H1 (cell line): ENCODE data around the gene KCTD3. TPM values are rescaled to one million over a fixed set of nuclear protein-coding genes. Genes with fewer than 3 reads are reported as not detected.

Source experiments
- CTCF ChIA-PET: fragments of 300-600 bp; sonication (Branson Sonifier 250); formaldehyde crosslinking; loops from one replicate; lab custom pipeline; 2021; ENCODE audit not compliant: partially characterized antibody; lab: Charles Lee
- POLR2A ChIA-PET: fragments of 300-600 bp; sonication (Branson Sonifier 250); formaldehyde crosslinking; loops from one replicate; lab custom pipeline; 2021; ENCODE audit warnings: inconsistent platforms; ENCODE audit not compliant: partially characterized antibody; lab: Charles Lee
- DNase-seq, 2 experiments: peaks; one replicate each; pipeline versions ENCODE4 v3.0.0 to v3.0.0-alpha.2; 2010 to 2022; ENCODE audit warnings: low spot score in 2 of 2, low read depth in 1 of 2, mixed read lengths in 1 of 2
- FAIRE-seq: peaks from 2 replicates; lab custom pipeline; 2011; peaks lifted over from hg19 to GRCh38; lab: Jason Lieb, UNC
- H2AFZ ChIP-seq: 2 replicates; pipeline ENCODE4 v1.8.1; 2012; ENCODE audit warnings: low read length, inconsistent platforms
- H2AK5ac ChIP-seq: 2 replicates; pipeline ENCODE4 v1.6.1; 2013; ENCODE audit warnings: low read depth, low read length
- H2BK120ac ChIP-seq: replicated peaks from 2 replicates; pipeline ENCODE3; 2013; ENCODE audit warnings: low read depth, low read length, inconsistent platforms
- H2BK12ac ChIP-seq: 2 replicates; pipeline ENCODE4 v1.6.1; 2013; ENCODE audit warnings: low read depth, low read length
- H2BK15ac ChIP-seq: 2 replicates; pipeline ENCODE4 v1.6.1; 2013; ENCODE audit warnings: low read length
- H2BK20ac ChIP-seq: 2 replicates; pipeline ENCODE4 v1.6.1; 2013; ENCODE audit warnings: low read length
- H2BK5ac ChIP-seq: 2 replicates; pipeline ENCODE4 v1.6.1; 2013; ENCODE audit warnings: low read depth, low read length
- H3K14ac ChIP-seq: 2 replicates; pipeline ENCODE4 v1.6.1; 2013; ENCODE audit warnings: inconsistent platforms; ENCODE audit not compliant: insufficient read length
- H3K18ac ChIP-seq: 2 replicates; pipeline ENCODE4 v1.6.1; 2013; ENCODE audit warnings: low read length; ENCODE audit errors: extremely low read depth
- H3K23ac ChIP-seq: 2 replicates; pipeline ENCODE4 v1.6.1; 2013; ENCODE audit warnings: inconsistent platforms; ENCODE audit not compliant: insufficient read length
- H3K23me2 ChIP-seq: 2 replicates; pipeline ENCODE4 v1.6.1; 2013; ENCODE audit warnings: low read depth, low read length
- H3K27ac ChIP-seq: 2 replicates; pipeline ENCODE4 v1.6.1; 2011; ENCODE audit warnings: low read depth, low read length, inconsistent platforms
- H3K27me3 ChIP-seq, 4 experiments: replicated peaks in 1 of 4; 1 replicate in 1 of 4; 2 replicates in 3 of 4; pipeline versions ENCODE4 v1.6.1 to v1.8.1; 2011 to 2013; ENCODE audit warnings: low read length in 3 of 4, mild to moderate bottlenecking in 3 of 4, inconsistent platforms in 2 of 4, mixed read lengths in 2 of 4, moderate library complexity in 1 of 4; ENCODE audit not compliant: control insufficient read depth in 3 of 4, insufficient read depth in 3 of 4; ENCODE audit errors: extremely low read depth in 1 of 4
- H3K36me3 ChIP-seq, 4 experiments: 2 replicates each; pipeline versions ENCODE4 v1.6.1 to v1.8.1; 2011 to 2013; ENCODE audit warnings: mild to moderate bottlenecking in 4 of 4, low read length in 3 of 4, moderate library complexity in 2 of 4, control low read depth in 1 of 4, inconsistent platforms in 1 of 4; ENCODE audit not compliant: insufficient read depth in 4 of 4, control insufficient read depth in 2 of 4
- H3K4ac ChIP-seq: replicated peaks from 2 replicates; pipeline ENCODE3; 2013; ENCODE audit warnings: low read length, low read depth, mixed read lengths, inconsistent platforms; ENCODE audit not compliant: insufficient read length
- H3K4me1 ChIP-seq, 4 experiments: replicated peaks in 1 of 4; 1 replicate in 1 of 4; 2 replicates in 3 of 4; pipeline versions ENCODE4 v1.6.1 to v1.8.1; 2011 to 2013; ENCODE audit warnings: low read length in 3 of 4, inconsistent platforms in 2 of 4, mixed read lengths in 1 of 4; ENCODE audit not compliant: insufficient read depth in 4 of 4, control insufficient read depth in 3 of 4
- H3K4me2 ChIP-seq, 2 experiments: 2 replicates each; pipeline versions ENCODE4 v1.6.1 to v1.8.1; 2011 to 2013; ENCODE audit warnings: low read depth in 2 of 2, low read length in 2 of 2, control low read depth in 1 of 2, inconsistent platforms in 1 of 2, mild to moderate bottlenecking in 1 of 2; ENCODE audit not compliant: insufficient read depth in 1 of 2
- H3K4me3 ChIP-seq, 4 experiments: fragments of 200-600, 300-600 bp in 1 of 4; sonication (generic), shearing (Covaris generic), sonication (Bioruptor Twin) in 1 of 4; 2 replicates each; pipeline versions ENCODE4 v1.5.1 to v1.8.1; 2011 to 2016; ENCODE audit warnings: low read length in 4 of 4, low read depth in 3 of 4, control low read depth in 2 of 4, inconsistent platforms in 2 of 4, mild to moderate bottlenecking in 2 of 4, mixed read lengths in 1 of 4, moderate library complexity in 1 of 4; ENCODE audit not compliant: insufficient read depth in 2 of 4; ENCODE audit errors: extremely low read depth in 1 of 4
- H3K56ac ChIP-seq: replicated peaks from 2 replicates; pipeline ENCODE3; 2013; ENCODE audit warnings: low read depth, mild to moderate bottlenecking, mixed read lengths, low read length, inconsistent platforms; ENCODE audit not compliant: insufficient read length
- H3K79me1 ChIP-seq: 2 replicates; pipeline ENCODE4 v1.6.1; 2013; ENCODE audit warnings: low read depth, low read length, control low read depth
- H3K79me2 ChIP-seq, 2 experiments: 2 replicates each; pipeline versions ENCODE4 v1.6.1 to v1.8.1; 2012 to 2013; ENCODE audit warnings: low read length in 2 of 2, mild to moderate bottlenecking in 2 of 2, inconsistent platforms in 1 of 2; ENCODE audit not compliant: insufficient read depth in 2 of 2, control insufficient read depth in 1 of 2
- H3K9ac ChIP-seq, 4 experiments: replicated peaks in 1 of 4; 1 replicate in 1 of 4; 2 replicates in 3 of 4; pipeline versions ENCODE4 v1.6.1 to v1.8.1; 2011 to 2013; ENCODE audit warnings: low read depth in 3 of 4, low read length in 3 of 4, control low read depth in 2 of 4, mild to moderate bottlenecking in 2 of 4, moderate library complexity in 2 of 4, inconsistent platforms in 1 of 4; ENCODE audit errors: extremely low read depth in 1 of 4
- H3K9me3 ChIP-seq, 2 experiments: 2 replicates each; pipeline versions ENCODE4 v1.6.1 to v1.8.1; 2012 to 2013; ENCODE audit warnings: mild to moderate bottlenecking in 2 of 2, moderate library complexity in 2 of 2, control low read depth in 1 of 2, inconsistent platforms in 1 of 2, low read depth in 1 of 2, low read length in 1 of 2, mixed read lengths in 1 of 2; ENCODE audit not compliant: insufficient read depth in 2 of 2
- H4K20me1 ChIP-seq, 2 experiments: replicated peaks in 1 of 2; 2 replicates each; pipeline versions ENCODE3 to v1.8.1; 2011 to 2013; ENCODE audit warnings: inconsistent platforms in 2 of 2, low read length in 2 of 2, mild to moderate bottlenecking in 1 of 2; ENCODE audit not compliant: insufficient read depth in 2 of 2, control insufficient read depth in 1 of 2
- H4K5ac ChIP-seq: 2 replicates; pipeline ENCODE4 v1.6.1; 2013; ENCODE audit warnings: low read length, low read depth, mixed read lengths, inconsistent platforms; ENCODE audit not compliant: insufficient read length
- H4K8ac ChIP-seq: 2 replicates; pipeline ENCODE4 v1.8.0; 2013; ENCODE audit warnings: mild to moderate bottlenecking, moderate library complexity, low read length, inconsistent platforms; ENCODE audit not compliant: insufficient read depth; ENCODE audit errors: extremely low read depth
- H4K91ac ChIP-seq: replicated peaks from 2 replicates; pipeline ENCODE3; 2013; ENCODE audit warnings: low read length, mixed read lengths, inconsistent platforms; ENCODE audit not compliant: insufficient read length
- ATF2 ChIP-seq: IDR thresholded peaks from 2 replicates; pipeline ENCODE4 v1.6.1; 2012; ENCODE audit warnings: low read length, inconsistent platforms
- BCL11A ChIP-seq, 2 experiments: IDR thresholded peaks; one replicate each; pipeline ENCODE4 v1.6.1; 2011; ENCODE audit warnings: low read depth in 2 of 2, low read length in 2 of 2, mild to moderate bottlenecking in 2 of 2
- CTCF ChIP-seq, 3 experiments: IDR thresholded peaks; 1 replicate in 2 of 3; 2 replicates in 1 of 3; pipeline versions ENCODE4 v1.5.1 to v1.6.1; 2011; ENCODE audit warnings: low read length in 3 of 3, mild to moderate bottlenecking in 3 of 3, inconsistent platforms in 2 of 3, low read depth in 1 of 3, moderate library complexity in 1 of 3; ENCODE audit not compliant: insufficient read depth in 1 of 3; ENCODE audit errors: control extremely low read depth in 1 of 3
- JUND ChIP-seq: IDR thresholded peaks from 2 replicates; pipeline ENCODE4 v1.6.1; 2011; ENCODE audit warnings: mild to moderate bottlenecking, improper control_type of control experiment, low read length
- NANOG ChIP-seq: IDR thresholded peaks from 2 replicates; pipeline ENCODE4 v1.6.1; 2011; ENCODE audit warnings: low read length, low read depth, mild to moderate bottlenecking, inconsistent platforms; ENCODE audit not compliant: insufficient read depth, poor library complexity, severe bottlenecking
- PHF8 ChIP-seq: fragments of 200-600 bp; sonication (generic); conservative IDR thresholded peaks from 2 replicates; pipeline ENCODE4 v1.7.1; 2012; ENCODE audit warnings: low read depth, mild to moderate bottlenecking, inconsistent platforms, low read length, moderate library complexity
- RFX5 ChIP-seq: IDR thresholded peaks from 2 replicates; pipeline ENCODE4 v1.6.1; 2011; ENCODE audit warnings: low read depth, low read length, improper control_type of control experiment, borderline replicate concordance
- ZNF274 ChIP-seq: IDR thresholded peaks from 2 replicates; pipeline ENCODE4 v1.7.0; 2012; ENCODE audit warnings: low read length, borderline replicate concordance; ENCODE audit errors: extremely low read depth
- WGBS, 2 experiments: shearing (Covaris generic) in 1 of 2; methylation state at CpG; one replicate each; pipeline versions ENCODE4 v1.1.6 to v1.1.7; 2013 to 2015; ENCODE audit warnings: low lambda C conversion rate in 2 of 2, mixed read lengths in 2 of 2, inconsistent platforms in 1 of 2, low coverage in 1 of 2, missing lambda C conversion rate in 1 of 2; ENCODE audit not compliant: insufficient replicate concordance in 2 of 2, insufficient coverage in 1 of 2, insufficient read length in 1 of 2; ENCODE audit errors: extremely low coverage in 1 of 2, missing lambda C conversion rate in 1 of 2; 5-methylcytosine and 5-hydroxymethylcytosine counted together
- polyA plus RNA-seq, 7 experiments: library from polyadenylated mRNA; depleted of rRNA in 3 of 7; stranded (reverse) in 5 of 7; unstranded in 2 of 7; fragments of >200 nt in 5 of 7; fragments of 200-250 nt in 2 of 7; gene quantifications; 1 replicate in 5 of 7; 2 replicates in 1 of 7; 4 replicates in 1 of 7; pipeline versions ENCODE4 v1.2.1 to v1.2.3, GENCODE V29; 2011 to 2013; ENCODE audit warnings: missing spikeins in 2 of 7, mixed read lengths in 2 of 7
- total RNA-seq: library from RNA; stranded (reverse); fragmentation: NEBNext Ultra II Directional; extraction: Animal tissue kit (Norgen Biotek cat#: 25700); gene quantifications from 2 replicates; pipeline ENCODE4 v1.2.1, GENCODE V29; 2021

KCTD3 gene
- total and polyA plus RNA-seq, 2 of the 8 experiments (the other 6 are each of a cell fraction or from before 2014, with no cell fraction given): 43.0 to 55.6 TPM

GRCh38 chr1:215590779-215591491 is 23.8 kb downstream of the KCTD3 start:
- Histone ChIP-seq H2AK5ac (no peak overlapping the region), H2AFZ (no peak overlapping the region), H3K14ac (no peak overlapping the region), H3K9ac (no peak overlapping the region), H3K23ac (no peak overlapping the region), H3K9me3 (no peaks in the 10 kb centered on the region), H2BK120ac (no peak overlapping the region), H3K4me1 (no peaks in the 10 kb centered on the region), H3K27ac (no peak overlapping the region), H3K79me2 (peaks cover 0 to 1% of the 10 kb centered on the region in 2 experiments; a peak in 1 of 4 replicates), H4K5ac (no peak overlapping the region), H4K20me1 (no peaks in the 10 kb centered on the region), H3K56ac (no peak overlapping the region), H3K27me3 (no peaks in the 10 kb centered on the region), H3K4me3 (no peak overlapping the region), H2BK20ac (no peak overlapping the region), H2BK12ac (no peak overlapping the region), H3K23me2 (no peaks in the 10 kb centered on the region), H2BK5ac (no peak overlapping the region), H4K8ac (no peak overlapping the region), H3K4ac (no peak overlapping the region), H3K36me3 (peaks cover 0 to 25% (median 4%) of the 10 kb centered on the region in 4 experiments; a peak in 3 of 8 replicates), H2BK15ac (no peak overlapping the region), H4K91ac (no peak overlapping the region), H3K79me1 (no peaks in the 10 kb centered on the region; the same call in 1 of the 2 replicates), H3K18ac (no peak overlapping the region), H3K4me2 (no peak overlapping the region)
- ChIA-PET CTCF (interaction anchor here (0.8 to 1.4 kb wide), 2 partner anchors 11 to 16 kb away, joined by 3 to 4 read pairs; no protein-coding TSS in a partner anchor), POLR2A (no interaction called here)
- DNase-seq (no peak), FAIRE-seq (no peak)
- WGBS, 2 experiments: 87% methylated on average over 4 of the region's 4 CpGs; no CpG with 5 or more reads in 1 of the 2 experiments
- TF ChIP-seq JUND (no peak), ATF2 (no peak), ZNF274 (no peak), RFX5 (no peak), NANOG (no peak), PHF8 (no peak), BCL11A (IDR thresholded peaks at IDR 0.05; ENCODE audit: low read depth in 2 of 2, low read length in 2 of 2) (no peak), CTCF (IDR thresholded peaks at IDR 0.05; ENCODE audit: control extremely low read depth in 1 of 3, insufficient read depth in 1 of 3, low read depth in 1 of 3, low read length in 3 of 3) (no peak)
